GM19455 (cell line): ENCODE data around the gene ARSA.

Experiments
- ATAC-seq: cut with Tn5 transposase; IDR thresholded peaks from one replicate; pipeline ENCODE4 v1.9.1; 2021; ENCODE audit not compliant: unreplicated experiment

ARSA gene

GRCh38 chr22:50606165-50606945, 21.6 kb downstream of the ARSA start:
- ATAC-seq, result no peak

- no peak for ATAC-seq
These were observed 22.3 kb downstream of the ARSA start for GRCh38 chr22:50605613-50606074.

GRCh38 chr22:50605002-50605612, 22.8 kb downstream of the ARSA start:
- no peak for ATAC-seq

- no peak for ATAC-seq
These were observed 23.5 kb downstream of the ARSA start for GRCh38 chr22:50604256-50605001.

- no peak for ATAC-seq
These were observed 24.3 kb downstream of the ARSA start for GRCh38 chr22:50603511-50604255.

- ATAC-seq, result no peak
These were observed 25.6 kb downstream of the ARSA start for GRCh38 chr22:50602338-50602700.

- no peak for ATAC-seq
These were observed 26.1 kb downstream of the ARSA start for GRCh38 chr22:50601669-50602337.

- no peak for ATAC-seq
These were observed 26.8 kb downstream of the ARSA start for GRCh38 chr22:50600967-50601668.

- no peak for ATAC-seq
These were observed 27.4 kb downstream of the ARSA start, which contains the start of gene MAPK8IP2 for GRCh38 chr22:50600538-50600937. Gene MAPK8IP2 (plus strand): TSS chr22:50600793. CDS start chr22:50600819, 26 bp downstream.

- no peak for ATAC-seq
These were observed 28.0 kb downstream of the ARSA start for GRCh38 chr22:50599816-50600455.

GRCh38 chr22:50597097-50597496, 30.9 kb downstream of the ARSA start:
- no peak for ATAC-seq

- no peak for ATAC-seq
These were observed 32.8 kb downstream of the ARSA start for GRCh38 chr22:50595189-50595588.

- no peak for ATAC-seq
These were observed 40.5 kb downstream of the ARSA start for GRCh38 chr22:50587407-50587806.

GRCh38 chr22:50586416-50586815, 41.5 kb downstream of the ARSA start:
- no peak for ATAC-seq

- ATAC-seq, result no peak
These were observed 42.2 kb downstream of the ARSA start for GRCh38 chr22:50585781-50586180.

GRCh38 chr22:50585238-50585637, 42.7 kb downstream of the ARSA start:
- no peak for ATAC-seq

GRCh38 chr22:50584106-50585096, 43.6 kb downstream of the ARSA start:
- no peak for ATAC-seq

- peak; percentile 37 for ATAC-seq
These were observed 44.6 kb downstream of the ARSA start for GRCh38 chr22:50583294-50583861.
